Mesothelial cell of epicardium (in vitro differentiated cells): ENCODE measurements around the gene LDB1. TPM values are rescaled to one million over a fixed set of nuclear protein-coding genes. Genes with fewer than 3 reads are reported as not detected.

Experiments used
- DNase-seq, 2 experiments: peaks; one replicate each; pipeline ENCODE4 v3.0.0; 2021; ENCODE audit warnings: low spot score in 2 of 2; ENCODE audit not compliant: unreplicated experiment in 2 of 2
- H3K27ac Mint-ChIP-seq: 2 replicates; pipeline ENCODE4 v1.8.0; 2021; ENCODE audit warnings: mixed read lengths
- H3K27me3 Mint-ChIP-seq: 2 replicates; pipeline ENCODE4 v1.8.0; 2021; ENCODE audit warnings: low read depth, mixed read lengths
- H3K36me3 Mint-ChIP-seq: 2 replicates; pipeline ENCODE4 v1.8.0; 2021; ENCODE audit warnings: mixed read lengths
- H3K4me1 Mint-ChIP-seq: 2 replicates; pipeline ENCODE4 v1.8.0; 2021; ENCODE audit warnings: mixed read lengths
- H3K4me3 Mint-ChIP-seq: 2 replicates; pipeline ENCODE4 v1.8.0; 2021; ENCODE audit warnings: mild to moderate bottlenecking, moderate library complexity, mixed read lengths
- H3K9me3 Mint-ChIP-seq: 2 replicates; pipeline ENCODE4 v1.8.0; 2021; ENCODE audit warnings: mixed read lengths
- CTCF ChIP-seq: fragments of 200-600 bp; sonication (generic); IDR thresholded peaks from one replicate; pipeline ENCODE4 v1.5.0; 2021; ENCODE audit warnings: antibody characterized with exemption; ENCODE audit not compliant: unreplicated experiment
- total RNA-seq: library from RNA; stranded (reverse); gene quantifications from 3 replicates; pipeline ENCODE4 v1.2.1, GENCODE V29; 2021

Gene LDB1
- total RNA-seq, 1 donor from 2014 or later = 178 TPM

- H3K27me3 Mint-ChIP-seq = no peaks in the 10 kb centered on the region
- peak overlapping the region; percentile 98 for H3K4me3 Mint-ChIP-seq
- H3K27ac Mint-ChIP-seq = peak overlapping the region; percentile 99
- TF ChIP-seq CTCF = no peak
- H3K4me1 Mint-ChIP-seq = peaks cover 19% of the 10 kb centered on the region
- H3K9me3 Mint-ChIP-seq = no peaks in the 10 kb centered on the region
- H3K36me3 Mint-ChIP-seq = peaks cover 34% of the 10 kb centered on the region
- DNase-seq = no peak
These were observed 31.0 kb upstream of the LDB1 start for GRCh38 chr10:102150970-102151773.

GRCh38 chr10:102148275-102148674, 28.1 kb upstream of the LDB1 start:
- peaks cover 43% of the 10 kb centered on the region for H3K36me3 Mint-ChIP-seq

GRCh38 chr10:102147561-102147960, 27.4 kb upstream of the LDB1 start:
- peaks cover 8% of the 10 kb centered on the region for H3K4me1 Mint-ChIP-seq
- peaks cover 47% of the 10 kb centered on the region for H3K36me3 Mint-ChIP-seq
- no peak overlapping the region for H3K27ac Mint-ChIP-seq
- H3K4me3 Mint-ChIP-seq = no peak overlapping the region
- no peak for DNase-seq
- no peaks in the 10 kb centered on the region for H3K27me3 Mint-ChIP-seq
- no peaks in the 10 kb centered on the region for H3K9me3 Mint-ChIP-seq
- TF ChIP-seq CTCF = no peak

More at GRCh38 chr10:102148275-102148674, 28.1 kb upstream of the LDB1 start:
- no peak for TF ChIP-seq CTCF
- Mint-ChIP-seq H3K9me3 (no peaks in the 10 kb centered on the region), H3K27me3 (no peaks in the 10 kb centered on the region), H3K27ac (no peak overlapping the region), H3K4me1 (peaks cover 15% of the 10 kb centered on the region), H3K4me3 (no peak overlapping the region)
- no peak for DNase-seq

GRCh38 chr10:102146971-102147428, 26.8 kb upstream of the LDB1 start:
- TF ChIP-seq CTCF = no peak
- peaks cover 47% of the 10 kb centered on the region for H3K36me3 Mint-ChIP-seq

GRCh38 chr10:102141583-102142107, 21.5 kb upstream of the LDB1 start:
- Mint-ChIP-seq H3K27ac (no peak overlapping the region), H3K27me3 (no peaks in the 10 kb centered on the region), H3K36me3 (peaks cover 48% of the 10 kb centered on the region), H3K4me3 (no peak overlapping the region), H3K9me3 (no peaks in the 10 kb centered on the region), H3K4me1 (peaks cover 3% of the 10 kb centered on the region)
- no peak for DNase-seq
- no peak for TF ChIP-seq CTCF

More at GRCh38 chr10:102146971-102147428, 26.8 kb upstream of the LDB1 start:
- DNase-seq = no peak
- H3K4me1 Mint-ChIP-seq = peaks cover 7% of the 10 kb centered on the region
- no peaks in the 10 kb centered on the region for H3K27me3 Mint-ChIP-seq
- no peaks in the 10 kb centered on the region for H3K9me3 Mint-ChIP-seq
- no peak overlapping the region for H3K4me3 Mint-ChIP-seq
- H3K27ac Mint-ChIP-seq = no peak overlapping the region
